T1000 (cell line): ENCODE results near the gene FES.
"Not testable (repeated sequence)": the region's sequence is repeated elsewhere in the genome, so short reads cannot be mapped to it uniquely, and the experiment has no call there.

Source experiments
- DNase-seq: peaks from one replicate; lab custom pipeline; 2025; ENCODE audit warnings: mixed read lengths; lab: John Stamatoyannopoulos, UW

FES gene

DNA sequence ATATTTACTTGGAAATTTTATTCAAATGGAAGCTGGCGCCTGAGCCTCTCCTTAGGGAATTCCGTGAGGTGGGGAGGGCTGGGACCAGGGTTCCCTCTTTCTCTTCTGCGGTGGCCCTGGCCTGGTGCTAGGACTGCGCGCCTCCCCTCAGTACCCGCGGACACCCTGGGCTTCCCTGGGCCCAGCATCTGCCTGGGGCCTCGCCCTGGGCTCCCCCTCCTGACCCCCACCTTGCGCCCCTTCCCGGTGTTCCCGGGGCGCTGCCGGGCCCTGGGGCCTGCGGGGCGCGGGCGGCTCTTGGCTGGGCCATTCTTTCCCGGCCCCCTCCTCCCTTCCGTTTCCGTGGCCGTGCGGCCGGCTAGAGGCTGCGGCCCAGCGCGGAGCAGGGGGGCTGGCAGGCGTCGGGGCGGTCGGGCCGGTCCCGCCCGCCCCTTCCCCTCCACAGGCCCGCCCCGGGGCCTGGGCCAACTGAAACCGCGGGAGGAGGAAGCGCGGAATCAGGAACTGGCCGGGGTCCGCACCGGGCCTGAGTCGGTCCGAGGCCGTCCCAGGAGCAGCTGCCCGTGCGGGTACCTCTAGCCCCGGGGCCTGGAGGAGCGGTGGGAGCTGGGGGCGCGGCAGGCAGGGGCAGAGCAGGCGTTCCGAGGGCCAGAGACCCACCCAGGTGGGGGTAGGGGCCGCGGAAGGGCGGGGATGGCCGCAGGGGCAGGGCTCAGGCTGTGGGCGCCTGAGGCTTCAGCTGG, at the start of gene FES:
TSS of gene FES (plus strand) at position 529 of the 743 bp plus-strand sequence. CDS start 542 bp downstream, outside the sequence.
- no peak for DNase-seq

DNA sequence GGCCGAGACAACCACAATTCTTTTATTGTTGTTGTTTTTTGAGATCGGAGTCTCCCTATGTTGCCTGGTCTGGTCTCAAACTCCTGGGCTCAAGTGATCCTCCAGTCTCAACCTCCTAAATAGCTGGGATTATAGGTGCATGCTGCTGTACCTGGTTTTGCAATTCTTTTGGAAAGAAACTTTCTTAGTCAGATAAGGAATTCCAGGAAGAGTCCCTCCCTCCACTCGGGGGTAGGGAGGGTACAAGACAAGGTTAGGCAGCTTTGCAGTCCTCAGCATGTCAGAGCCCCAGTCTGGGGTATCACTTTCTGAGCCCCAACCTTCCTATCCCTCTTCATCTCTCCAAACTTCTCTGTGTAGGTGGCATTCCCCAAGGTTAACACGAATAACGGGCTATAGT, 49.7 kb upstream of the FES start:
- DNase-seq, result no peak

DNA sequence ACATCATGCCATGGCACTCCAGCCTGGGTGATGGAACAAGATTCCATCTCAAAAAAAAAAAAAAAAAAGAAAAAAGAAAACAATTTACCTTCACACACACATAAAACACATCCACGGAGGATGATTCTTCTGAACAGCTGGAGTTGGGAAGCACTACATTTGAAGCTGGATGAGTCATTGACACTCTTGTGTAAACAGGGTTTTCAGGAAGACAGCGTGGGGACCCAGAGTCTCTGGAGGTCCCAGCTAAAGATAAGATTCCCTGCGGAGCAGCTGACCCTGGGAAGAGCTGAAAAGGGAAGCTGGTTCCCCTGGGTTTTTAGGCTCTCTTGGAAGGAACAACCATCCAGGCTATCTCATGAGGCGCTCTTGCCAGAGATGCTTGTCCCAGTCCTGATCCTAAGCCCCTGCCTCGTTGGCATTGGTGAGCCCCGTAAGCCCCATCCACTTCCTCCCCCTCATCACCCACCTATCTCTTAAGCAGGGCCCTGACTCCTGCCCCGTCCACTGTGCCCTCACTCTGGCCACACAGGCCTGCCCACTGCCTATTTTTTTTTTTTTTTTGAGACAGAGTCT, 47.9 kb upstream of the FES start:
- no peak for DNase-seq

DNA sequence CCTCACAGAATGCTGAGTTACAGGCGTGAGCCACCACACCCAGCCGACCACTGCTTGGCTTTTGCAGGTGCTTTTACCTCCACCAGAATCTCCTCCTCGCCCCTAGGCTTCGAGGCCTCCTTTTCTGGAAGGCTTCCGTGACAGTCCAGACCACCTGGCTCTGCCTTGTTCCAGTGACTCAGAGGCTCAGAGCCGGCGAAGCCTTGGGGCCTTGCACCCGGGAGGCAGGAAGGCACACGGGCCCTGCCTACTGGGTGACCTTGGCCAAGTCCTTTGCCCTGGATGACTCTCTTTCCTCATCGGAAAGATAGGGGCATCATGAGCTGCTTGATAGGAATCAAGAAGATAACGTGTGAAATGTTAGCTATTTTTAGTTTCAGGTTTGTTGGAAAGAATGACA, 47.2 kb upstream of the FES start:
- DNase-seq, result no peak

DNA sequence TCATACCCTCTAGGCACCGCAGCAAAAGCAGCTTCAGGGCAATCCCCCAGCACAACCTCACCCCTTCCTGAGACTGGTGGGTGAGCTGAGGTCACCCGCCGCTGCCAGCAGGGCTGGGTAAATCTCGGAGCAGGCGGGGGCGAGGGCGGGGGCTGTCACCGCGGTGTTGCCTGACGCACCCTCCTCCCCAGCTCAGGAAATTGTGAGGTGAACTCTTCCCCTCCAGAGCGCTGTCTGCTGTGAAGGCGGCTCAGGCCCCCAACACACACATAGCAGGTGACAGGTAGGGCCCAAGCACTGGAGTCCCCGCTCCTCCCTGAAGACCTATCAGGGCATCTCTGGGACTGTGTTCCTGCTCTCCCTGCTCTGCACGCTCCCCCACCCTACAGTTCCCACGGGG, 46.2 kb upstream of the FES start:
- DNase-seq, result no peak

DNA sequence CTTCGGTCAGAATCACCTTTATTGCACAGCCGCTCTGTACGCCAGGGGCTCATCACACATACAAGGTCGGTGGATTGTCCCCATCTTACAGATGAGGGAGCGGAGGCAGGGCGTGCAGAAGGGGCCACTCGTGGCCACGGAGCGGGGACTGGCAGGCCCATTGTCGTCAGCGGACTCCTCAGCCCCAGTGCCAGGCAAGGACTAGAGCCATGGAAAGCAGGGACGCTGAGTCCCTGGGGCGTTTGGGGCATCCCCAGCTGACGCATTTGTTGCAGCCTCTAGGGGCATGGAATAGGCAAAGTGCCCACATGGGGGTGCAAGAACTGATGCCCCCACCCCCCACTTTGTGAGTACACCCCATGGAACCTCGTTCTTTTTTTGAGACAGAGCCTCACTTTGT, 45.8 kb upstream of the FES start:
- DNase-seq, result no peak

DNA sequence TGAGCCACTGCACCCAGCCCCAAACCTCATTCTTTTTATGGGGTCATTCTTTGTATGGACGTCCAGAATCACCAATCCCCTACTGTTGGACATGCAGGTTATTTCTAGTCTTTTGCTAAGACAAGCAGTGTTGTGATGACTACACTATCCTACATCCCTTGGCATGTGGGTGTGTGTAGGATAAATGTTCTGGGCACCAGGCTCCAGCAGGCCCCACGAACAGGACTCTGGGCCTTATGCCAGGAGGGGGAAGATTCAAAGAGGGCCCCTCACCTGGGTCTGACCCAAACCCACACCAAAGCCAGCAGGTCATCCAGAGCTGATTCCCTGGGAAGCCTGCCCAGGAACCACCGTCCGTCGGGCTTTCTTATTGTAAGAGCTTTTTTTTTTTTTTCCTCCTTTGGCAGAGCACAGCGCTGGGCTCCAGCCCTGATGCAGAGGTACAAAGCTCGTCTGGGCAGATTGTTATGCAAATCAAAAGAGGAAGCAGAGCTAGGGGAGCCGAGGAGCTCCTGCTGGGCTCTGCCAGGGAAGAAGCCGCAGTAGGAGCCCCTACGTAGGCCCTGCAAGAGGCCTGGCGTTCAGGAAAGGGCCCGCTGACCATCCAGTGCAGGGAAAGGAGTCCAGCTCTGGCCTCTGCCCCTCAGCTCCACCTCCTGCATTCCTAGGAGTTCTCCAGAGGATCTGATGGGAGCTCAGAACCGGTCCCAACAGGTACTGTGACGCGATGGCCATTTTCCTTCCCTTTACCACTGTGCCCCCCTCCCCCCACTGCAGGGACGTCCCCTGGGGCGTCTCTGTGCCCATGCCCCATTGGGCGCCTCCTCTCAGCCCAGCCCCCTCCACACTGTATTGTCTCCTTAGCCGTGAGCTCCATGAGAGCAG, 44.9 kb upstream of the FES start:
- DNase-seq, result no peak

DNA sequence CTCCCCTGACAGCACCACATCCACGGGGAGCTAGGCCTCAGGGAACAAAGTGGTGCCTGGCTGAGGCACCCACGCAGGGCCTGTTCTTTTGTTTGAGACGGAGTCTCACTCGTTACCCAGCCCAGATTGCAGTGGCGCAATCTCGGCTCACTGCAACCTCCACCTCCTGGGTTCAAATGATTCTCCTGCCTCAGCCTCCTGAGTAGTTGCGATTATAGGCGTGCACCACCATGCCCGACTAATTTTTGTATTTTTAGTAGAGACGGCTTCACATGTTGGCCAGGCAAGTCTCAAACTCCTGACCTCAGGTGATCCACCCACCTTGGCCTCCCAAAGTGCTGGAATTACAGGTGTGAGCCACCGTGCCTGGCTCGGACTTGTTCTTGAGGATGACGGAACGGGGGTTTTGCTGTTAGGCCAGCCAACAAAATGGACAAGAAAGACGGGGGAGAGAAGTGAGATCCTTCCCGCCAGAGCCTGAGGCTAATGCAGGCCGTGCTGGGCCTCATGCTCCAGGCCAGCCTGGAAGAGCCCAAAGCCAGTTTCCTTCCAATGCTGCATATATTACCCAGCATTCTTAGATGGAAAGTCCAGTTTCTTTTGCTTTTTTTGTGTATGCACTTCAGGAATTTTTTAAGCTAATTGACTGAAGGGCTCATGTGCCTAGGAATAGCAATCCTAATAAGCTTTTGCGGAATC, 44.0 kb upstream of the FES start:
- DNase-seq, result no peak

DNA sequence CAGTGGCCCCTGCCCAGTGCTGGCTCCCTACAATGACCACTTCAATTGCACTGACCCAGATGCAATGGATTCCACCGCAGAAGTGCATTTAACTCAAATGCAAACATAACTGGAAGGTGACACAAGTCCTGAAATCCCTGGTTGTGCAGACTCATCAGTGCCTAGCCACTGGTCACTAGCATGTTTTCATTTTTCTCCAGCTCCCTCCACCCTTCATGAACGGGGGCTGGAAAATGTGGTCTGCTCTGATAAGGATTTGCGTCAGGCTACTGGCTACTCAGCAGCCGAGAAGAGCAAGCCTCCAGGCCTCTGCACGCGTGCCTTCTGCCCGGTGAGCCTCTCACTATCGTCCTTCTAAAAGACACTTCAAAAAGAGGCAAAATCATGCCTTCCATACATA, 43.4 kb upstream of the FES start:
- no peak for DNase-seq

DNA sequence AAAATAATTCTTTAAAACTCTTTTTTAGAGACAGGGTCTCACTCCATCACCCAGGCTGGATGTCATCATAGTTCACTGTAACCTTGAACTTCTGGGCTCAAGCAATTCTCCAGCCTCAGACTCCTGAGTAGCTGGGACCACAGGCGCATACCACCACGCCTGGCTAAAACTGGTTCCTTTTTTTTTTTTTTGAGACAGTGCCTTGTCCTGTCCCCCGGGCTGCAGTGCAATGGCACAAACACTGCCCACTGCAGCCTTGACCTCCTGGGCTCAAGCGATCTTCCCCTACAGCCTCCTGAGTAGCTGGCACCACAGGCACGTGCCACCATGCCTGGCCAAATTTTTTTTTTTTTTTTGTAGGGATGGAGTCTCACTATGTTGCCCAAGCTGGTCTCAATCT, 39.6 kb upstream of the FES start:
- no peak for DNase-seq

DNA sequence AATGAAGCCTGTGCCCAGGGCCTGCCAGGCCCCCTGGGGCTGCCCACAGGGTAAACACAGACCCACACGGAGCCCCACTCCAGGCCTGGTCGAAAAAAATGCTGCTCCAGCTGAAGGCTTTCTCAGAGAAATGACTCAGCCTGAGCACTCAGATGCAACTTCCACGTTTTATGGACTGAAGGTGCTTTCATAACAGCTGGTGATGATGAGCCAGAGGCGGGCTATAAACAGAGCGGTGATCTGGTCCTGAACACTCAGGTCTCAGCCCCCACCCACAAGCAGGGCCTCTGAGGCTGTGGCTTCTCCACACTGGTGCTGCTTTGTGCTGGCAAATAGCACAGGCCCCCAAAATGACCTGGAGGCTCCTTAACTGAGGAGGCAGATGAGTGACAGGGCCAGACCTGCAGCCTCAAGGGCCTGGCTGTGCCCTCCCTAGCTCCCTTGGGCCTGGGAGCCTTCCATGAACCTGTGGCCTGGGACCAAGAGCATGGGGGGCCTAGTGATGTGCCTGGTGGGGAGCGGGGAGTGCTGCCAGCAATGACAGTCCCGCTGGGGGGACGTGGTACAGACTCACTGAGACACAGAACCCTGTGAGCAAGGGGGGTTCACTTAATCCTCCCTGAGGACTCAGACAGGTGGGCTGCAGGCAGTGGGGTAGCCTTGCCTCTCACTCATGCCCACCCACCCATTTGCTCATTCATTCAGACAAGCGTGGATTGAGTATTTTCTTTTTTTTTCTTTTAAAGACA, 38.9 kb upstream of the FES start:
- peak; percentile 84 for DNase-seq

DNA sequence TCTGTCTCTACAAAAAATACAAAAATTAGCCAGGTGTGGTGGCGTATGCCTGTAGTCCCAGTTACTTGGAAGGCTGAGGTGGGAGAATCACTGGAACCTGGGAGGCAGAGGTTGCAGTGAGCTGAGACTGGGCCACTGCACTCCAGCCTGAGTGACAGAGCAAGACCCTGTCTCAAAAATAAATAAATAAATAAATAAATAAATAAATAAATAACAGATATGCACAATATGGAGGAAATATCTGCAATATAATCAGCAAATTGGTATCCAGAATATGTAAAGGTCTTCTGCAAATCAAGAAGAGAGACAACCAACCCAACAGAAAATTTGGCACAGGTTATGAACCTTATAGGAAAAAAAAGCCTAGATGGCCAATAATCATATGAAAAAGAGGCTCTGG, 34.9 kb upstream of the FES start:
- not testable (repeated sequence) for DNase-seq

DNA sequence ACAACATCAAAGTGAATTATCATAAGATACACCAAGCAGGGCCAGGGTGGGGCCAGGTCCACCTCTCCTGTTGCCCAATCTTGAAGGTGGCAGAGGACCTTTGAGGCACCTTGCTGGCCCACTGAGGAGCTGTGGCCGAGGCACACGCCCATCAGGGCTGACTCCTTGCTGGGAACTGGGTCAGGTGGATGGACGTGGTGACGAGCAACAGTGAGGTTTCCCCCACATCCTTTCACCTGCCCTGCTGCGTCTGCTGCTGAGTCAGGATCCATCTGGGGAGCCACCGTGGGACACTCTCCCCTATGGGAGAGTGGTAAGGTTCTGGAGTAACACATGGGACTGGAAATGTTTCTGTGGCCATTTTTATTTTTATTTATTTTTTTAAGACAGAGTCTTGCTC, 33.2 kb upstream of the FES start:
- no peak for DNase-seq

DNA sequence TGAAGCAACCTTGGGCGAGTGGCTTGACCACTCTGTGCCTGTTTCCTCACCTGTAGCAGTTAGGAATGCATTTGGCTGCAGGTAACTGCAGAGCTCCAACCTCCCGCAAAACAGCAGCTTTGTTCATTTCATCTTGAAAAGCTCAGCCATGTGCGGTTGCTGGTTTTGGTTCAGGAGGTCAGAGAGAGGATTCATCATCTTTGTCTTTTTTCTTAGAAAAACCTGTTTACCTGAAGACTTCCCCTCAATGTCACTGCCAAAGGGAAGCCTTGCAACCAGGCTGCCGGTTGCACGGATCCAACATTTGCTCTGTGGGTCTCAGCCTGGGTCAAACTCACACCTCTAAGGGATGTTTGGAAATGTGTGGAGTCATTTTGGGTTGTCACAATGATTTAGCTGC, 32.4 kb upstream of the FES start:
- DNase-seq, result no peak

DNA sequence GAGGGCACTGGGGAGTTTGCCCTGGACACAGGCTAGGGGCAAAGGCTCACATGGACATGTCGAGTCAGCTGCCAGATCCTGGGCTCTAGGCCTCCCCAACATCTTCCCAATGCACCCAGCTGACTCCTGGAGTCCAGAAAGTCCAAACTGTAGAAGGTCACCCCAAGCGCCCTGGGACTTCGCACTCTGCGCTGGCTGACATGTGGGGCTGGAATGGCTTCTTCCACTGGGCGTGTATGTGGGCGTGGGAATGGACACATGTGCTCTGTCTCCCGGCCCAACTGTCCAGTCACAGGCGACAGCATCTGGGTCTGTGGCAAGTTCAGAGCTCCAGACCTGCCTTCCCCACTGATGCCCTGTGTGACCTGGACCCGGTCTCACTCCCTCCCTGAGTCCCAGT, 29.2 kb upstream of the FES start:
- no peak for DNase-seq

DNA sequence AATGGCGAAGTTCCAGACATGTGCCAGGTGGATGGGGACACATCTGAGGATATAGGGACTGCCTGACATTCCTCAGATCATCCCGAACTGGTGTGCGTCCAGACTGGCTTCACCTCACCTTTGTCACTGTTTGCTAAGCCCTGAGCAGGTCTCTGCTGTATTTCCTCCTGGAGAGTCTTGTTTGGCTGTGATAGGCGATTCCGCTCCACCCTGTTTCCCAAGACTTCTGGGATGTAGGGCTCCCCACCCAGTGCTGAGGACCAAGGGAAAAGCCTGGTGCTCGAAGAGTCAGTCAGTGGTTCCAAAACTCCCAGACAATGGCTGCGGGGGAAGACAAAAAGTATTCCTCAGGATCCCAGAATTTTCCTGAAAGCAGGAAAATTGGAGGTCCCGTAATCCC, 27.0 kb upstream of the FES start:
- DNase-seq, result no peak

DNA sequence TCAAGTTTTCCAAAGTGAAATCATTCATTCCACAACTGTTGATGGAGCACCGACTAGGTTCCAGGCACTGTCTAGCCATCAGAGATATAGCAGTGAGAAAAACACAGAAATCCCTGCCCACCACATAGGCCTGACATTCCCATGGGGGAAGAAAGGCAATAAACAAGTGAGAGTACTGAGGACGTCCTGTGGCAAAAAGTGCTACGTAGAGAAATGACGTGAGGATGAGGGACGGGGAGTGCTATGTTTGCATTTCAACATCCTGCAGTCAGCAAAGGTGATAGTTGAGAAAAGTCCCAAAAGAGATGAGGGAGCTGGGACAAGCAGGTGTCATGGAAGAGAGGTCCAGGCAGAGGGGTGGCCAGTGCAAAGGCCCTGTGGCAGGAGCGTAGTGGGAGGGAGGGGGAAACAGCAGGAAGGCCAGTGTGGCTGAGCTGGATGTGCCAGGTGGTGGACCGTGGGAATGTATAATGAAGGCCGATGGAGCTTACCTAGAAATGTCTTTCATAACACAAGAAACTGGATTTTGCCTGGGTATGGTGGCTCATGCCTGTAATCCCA, 26.3 kb upstream of the FES start:
- DNase-seq, result no peak

DNA sequence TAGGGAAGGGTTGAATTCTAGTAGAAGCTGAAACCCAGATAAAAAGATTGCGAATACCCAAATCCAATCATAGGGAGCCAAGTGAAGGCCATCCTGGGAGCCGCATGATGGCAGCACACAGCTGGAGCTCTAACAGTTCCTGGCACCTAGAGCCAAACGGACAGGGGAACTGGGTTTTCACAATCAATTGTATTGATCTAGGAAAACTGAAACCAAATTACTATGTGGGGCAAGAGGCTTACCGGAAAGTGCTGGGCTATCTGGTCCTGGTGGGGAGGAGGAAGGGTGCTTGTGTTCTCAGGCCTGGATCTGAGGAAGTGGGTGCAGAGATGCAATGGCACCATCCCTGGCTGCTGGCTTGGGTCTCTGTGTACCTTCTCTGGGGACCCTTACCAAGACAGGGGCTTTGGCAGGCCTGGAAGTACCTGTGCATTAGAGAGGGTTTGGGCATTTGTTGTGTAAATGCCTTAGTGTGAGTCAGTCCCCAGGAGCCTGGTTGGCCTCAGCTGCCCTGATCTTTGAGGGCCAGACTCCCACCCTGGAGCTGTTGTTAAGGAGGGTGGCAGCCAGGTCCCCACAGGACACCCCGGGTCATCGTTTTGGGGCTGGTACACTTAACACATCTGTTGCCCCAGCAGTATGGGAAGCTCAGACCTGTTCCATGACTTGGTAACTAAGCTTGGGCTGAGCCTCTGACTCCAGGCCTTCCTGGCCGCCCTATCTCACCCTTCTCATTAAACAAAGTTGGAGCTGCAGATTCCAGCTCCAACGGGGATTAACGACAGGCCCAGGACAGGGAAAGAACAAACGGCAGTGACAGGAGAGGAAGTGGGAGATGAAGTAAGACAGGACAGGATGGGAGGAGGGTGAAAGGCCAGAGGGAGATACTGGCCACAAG, 24.8 kb upstream of the FES start:
- no peak for DNase-seq

DNA sequence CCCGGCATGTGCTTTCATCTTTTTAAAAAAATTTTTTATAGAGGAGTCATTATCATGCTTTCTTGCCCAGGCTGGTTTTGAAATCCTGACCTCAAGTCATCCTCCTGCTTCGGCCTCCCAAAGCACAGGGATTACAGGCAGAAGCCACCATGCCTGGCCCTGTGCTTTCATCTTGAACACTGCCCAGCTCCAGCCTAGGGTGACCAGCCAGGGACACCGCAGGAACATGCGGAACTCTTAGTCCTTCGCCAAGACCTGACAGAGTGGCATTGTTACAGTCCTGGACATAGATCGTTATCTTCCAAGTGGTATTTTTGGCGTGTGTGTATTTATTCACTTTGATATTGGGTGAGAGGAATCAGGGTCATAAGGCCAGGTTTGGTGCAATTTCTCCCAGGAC, 23.9 kb upstream of the FES start:
- no peak for DNase-seq

DNA sequence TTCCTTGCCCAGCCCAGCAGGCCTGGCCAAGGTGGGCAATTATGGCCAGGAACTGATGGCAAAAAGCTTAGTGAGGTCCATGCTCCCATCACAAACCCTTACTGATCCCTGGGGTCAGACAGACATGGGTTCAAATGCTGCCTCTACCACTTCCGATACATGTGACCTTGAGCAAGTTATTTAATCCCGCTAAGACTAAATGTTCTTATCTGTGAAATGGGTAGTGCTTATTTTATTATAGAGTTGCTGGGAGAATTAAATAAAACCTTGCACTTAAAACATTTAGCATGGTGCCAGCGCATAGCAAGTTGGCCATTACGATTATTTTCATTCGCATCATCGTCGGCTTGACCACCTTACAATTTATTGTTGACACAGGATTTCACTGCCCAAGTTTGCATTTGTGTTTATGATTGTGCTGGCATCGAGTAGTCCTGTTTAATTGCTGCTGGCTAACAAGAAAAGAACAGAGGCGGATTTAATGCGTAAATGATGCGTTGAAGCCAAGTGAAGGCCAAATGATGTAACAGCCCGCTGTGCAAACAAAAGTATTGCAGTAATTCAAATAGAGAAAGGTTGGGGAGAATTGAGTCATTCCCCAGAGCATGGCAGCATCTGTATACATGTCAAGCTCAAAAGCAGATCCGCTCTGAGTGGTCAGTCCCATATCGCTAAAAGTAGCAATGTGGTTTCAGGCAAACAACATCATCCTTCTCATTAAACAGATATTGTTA, 23.2 kb upstream of the FES start:
- DNase-seq, result no peak
